ENCODE data around the gene ERG.

GRCh38 chr21:38476385-38476784, 21.9 kb downstream of the ERG start:
- no peak for TF ChIP-seq GATA2 (IDR thresholded peaks at IDR 0.05; ENCODE audit: low read depth, low read length)
- no peak for TF ChIP-seq GATA3 (IDR thresholded peaks at IDR 0.05; ENCODE audit: low read depth, low read length)

Measured in SH-SY5Y (cell line).